ENCODE measurements around the gene PTPRCAP.
A peak's percentile ranks its signal among the peaks of the same experiment; 100 is the strongest.

The PTPRCAP gene

GRCh38 chr11:67438158-67438902, 848 bp upstream of the PTPRCAP start:
- TF ChIP-seq EZH2phosphoT487 (IDR thresholded peaks at IDR 0.05; ENCODE audit: borderline replicate concordance) (no peak), CTCF (conservative IDR thresholded peaks at IDR 0.05; ENCODE audit: low read length) (no peak)
- Histone ChIP-seq H3K27me3 (ENCODE audit: insufficient read depth, low read length, poor library complexity, severe bottlenecking) (no peaks in the 10 kb centered on the region), H2AFZ (ENCODE audit: low read length) (no peak overlapping the region), H3K9ac (ENCODE audit: low read depth, low read length, poor library complexity, severe bottlenecking) (peak overlapping the region; percentile 100), H3K9me3 (ENCODE audit: insufficient read depth, low read depth, low read length) (no peaks in the 10 kb centered on the region), H3K4me3 (ENCODE audit: low read length, poor library complexity, severe bottlenecking) (peak overlapping the region; percentile 100), H3K4me2 (ENCODE audit: low read depth, low read length, poor library complexity, severe bottlenecking) (peak overlapping the region; percentile 90), H4K20me1 (ENCODE audit: insufficient read depth, low read length, poor library complexity, severe bottlenecking) (peaks cover 35% of the 10 kb centered on the region), H3K36me3 (ENCODE audit: insufficient read depth, low read length) (peaks cover 20% of the 10 kb centered on the region; the same call in 1 of the 2 replicates), H3K4me1 (ENCODE audit: insufficient read depth, low read length, poor library complexity, severe bottlenecking) (peaks cover 53% of the 10 kb centered on the region), H3K79me2 (ENCODE audit: insufficient read depth, low read length) (peaks cover 69% of the 10 kb centered on the region), H3K9me2 (replicated peaks; ENCODE audit: low read depth, low read length) (no peaks in the 10 kb centered on the region), H3F3A (ENCODE audit: low read depth) (0 out of 2 replicates have a peak, but pooled peaks cover 2% of the 10 kb centered on the region)

- TF ChIP-seq EZH2phosphoT487 (IDR thresholded peaks at IDR 0.05; ENCODE audit: borderline replicate concordance) = no peak
- TF ChIP-seq CTCF (conservative IDR thresholded peaks at IDR 0.05; ENCODE audit: low read length) = no peak
- peaks cover 53% of the 10 kb centered on the region for H3K4me1 ChIP-seq (ENCODE audit: insufficient read depth, low read length, poor library complexity, severe bottlenecking)
- H3K9ac ChIP-seq (ENCODE audit: low read depth, low read length, poor library complexity, severe bottlenecking) = peak overlapping the region; percentile 100
- H3K9me2 ChIP-seq (replicated peaks; ENCODE audit: low read depth, low read length) = no peaks in the 10 kb centered on the region
- peaks cover 20% of the 10 kb centered on the region; the same call in 1 of the 2 replicates for H3K36me3 ChIP-seq (ENCODE audit: insufficient read depth, low read length)
- H3F3A ChIP-seq (ENCODE audit: low read depth) = 0 out of 2 replicates have a peak, but pooled peaks cover 4% of the 10 kb centered on the region
- peaks cover 75% of the 10 kb centered on the region for H3K79me2 ChIP-seq (ENCODE audit: insufficient read depth, low read length)
- no peaks in the 10 kb centered on the region for H3K9me3 ChIP-seq (ENCODE audit: insufficient read depth, low read depth, low read length)
- peak overlapping the region; percentile 90 for H3K4me2 ChIP-seq (ENCODE audit: low read depth, low read length, poor library complexity, severe bottlenecking)
- H4K20me1 ChIP-seq (ENCODE audit: insufficient read depth, low read length, poor library complexity, severe bottlenecking) = peaks cover 41% of the 10 kb centered on the region
- no peak overlapping the region for H2AFZ ChIP-seq (ENCODE audit: low read length)
- H3K27me3 ChIP-seq (ENCODE audit: insufficient read depth, low read length, poor library complexity, severe bottlenecking) = no peaks in the 10 kb centered on the region
- peak overlapping the region; percentile 100 for H3K4me3 ChIP-seq (ENCODE audit: low read length, poor library complexity, severe bottlenecking)
Observed at GRCh38 chr11:67437809-67438157, 301 bp upstream of the PTPRCAP start.

- peaks cover 20% of the 10 kb centered on the region; the same call in 1 of the 2 replicates for H3K36me3 ChIP-seq (ENCODE audit: insufficient read depth, low read length)
- H3K79me2 ChIP-seq (ENCODE audit: insufficient read depth, low read length) = peaks cover 87% of the 10 kb centered on the region
- H3K9ac ChIP-seq (ENCODE audit: low read depth, low read length, poor library complexity, severe bottlenecking) = peak overlapping the region; percentile 100
- H4K20me1 ChIP-seq (ENCODE audit: insufficient read depth, low read length, poor library complexity, severe bottlenecking) = peaks cover 50% of the 10 kb centered on the region
- peaks cover 53% of the 10 kb centered on the region for H3K4me1 ChIP-seq (ENCODE audit: insufficient read depth, low read length, poor library complexity, severe bottlenecking)
- H3K4me3 ChIP-seq (ENCODE audit: low read length, poor library complexity, severe bottlenecking) = peak overlapping the region; percentile 100
- 0 out of 2 replicates have a peak, but pooled peaks cover 4% of the 10 kb centered on the region for H3F3A ChIP-seq (ENCODE audit: low read depth)
- H2AFZ ChIP-seq (ENCODE audit: low read length) = no peak overlapping the region
- H3K9me3 ChIP-seq (ENCODE audit: insufficient read depth, low read depth, low read length) = no peaks in the 10 kb centered on the region
- H3K4me2 ChIP-seq (ENCODE audit: low read depth, low read length, poor library complexity, severe bottlenecking) = peak overlapping the region; percentile 96
- H3K9me2 ChIP-seq (replicated peaks; ENCODE audit: low read depth, low read length) = no peaks in the 10 kb centered on the region
- TF ChIP-seq CTCF (conservative IDR thresholded peaks at IDR 0.05; ENCODE audit: low read length) (no peak), EZH2phosphoT487 (IDR thresholded peaks at IDR 0.05; ENCODE audit: borderline replicate concordance) (no peak)
- H3K27me3 ChIP-seq (ENCODE audit: insufficient read depth, low read length, poor library complexity, severe bottlenecking) = no peaks in the 10 kb centered on the region
Observed at GRCh38 chr11:67436459-67437081, 912 bp downstream of the PTPRCAP start.

Data from Loucy (cell line).